GM23338 (cell line): ENCODE measurements around the gene CDX1. TPM values are rescaled to one million over a fixed set of nuclear protein-coding genes. Genes with fewer than 3 reads are reported as not detected.
A peak's percentile ranks its signal among the peaks of the same experiment; 100 is the strongest.

Experiments
- ATAC-seq: fragments of 200-7000 bp; cut with Tn5 transposase; 3 replicates; pipeline ENCODE4 v1.9.1; 2020
- DNase-seq: peaks from one replicate; pipeline ENCODE4 v3.0.0-alpha.2; 2015; ENCODE audit warnings: low spot score
- H2AFZ ChIP-seq: fragments of 200-600 bp; sonication (generic); 2 replicates; pipeline ENCODE4 v1.8.0; 2016; ENCODE audit warnings: antibody characterized with exemption, mild to moderate bottlenecking, moderate library complexity
- H3F3A ChIP-seq: fragments of 200-600 bp; sonication (generic); replicated peaks from 2 replicates; pipeline ENCODE4 v1.8.0; 2017; ENCODE audit warnings: antibody characterized with exemption, mixed run types, low read depth
- H3K27ac ChIP-seq: fragments of 200-600 bp; sonication (generic); 2 replicates; pipeline ENCODE4 v1.6.1; 2016; ENCODE audit warnings: low read depth
- H3K27me3 ChIP-seq: fragments of 200-600 bp; sonication (generic); 2 replicates; pipeline ENCODE4 v1.8.0; 2016; ENCODE audit warnings: mild to moderate bottlenecking, mixed run types, moderate library complexity; ENCODE audit not compliant: insufficient read depth
- H3K36me3 ChIP-seq: fragments of 200-600 bp; sonication (generic); 2 replicates; pipeline ENCODE4 v1.8.0; 2016; ENCODE audit warnings: mild to moderate bottlenecking; ENCODE audit not compliant: insufficient read depth
- H3K4me1 ChIP-seq: fragments of 200-600 bp; sonication (generic); 2 replicates; pipeline ENCODE4 v1.8.0; 2016; ENCODE audit warnings: mild to moderate bottlenecking, moderate library complexity; ENCODE audit not compliant: insufficient read depth
- H3K4me2 ChIP-seq: fragments of 200-600 bp; sonication (generic); 2 replicates; pipeline ENCODE4 v1.7.1; 2017; ENCODE audit warnings: mixed run types
- H3K4me3 ChIP-seq: fragments of 200-600 bp; sonication (generic); 2 replicates; pipeline ENCODE4 v1.6.1; 2016; ENCODE audit warnings: mixed run types
- H3K79me2 ChIP-seq: fragments of 200-600 bp; sonication (generic); replicated peaks from 2 replicates; pipeline ENCODE4 v1.8.0; 2017; ENCODE audit warnings: mild to moderate bottlenecking; ENCODE audit not compliant: insufficient read depth
- H3K9me2 ChIP-seq: fragments of 200-600 bp; sonication (generic); 2 replicates; pipeline ENCODE4 v1.8.0; 2017; ENCODE audit not compliant: insufficient read depth
- H4K20me1 ChIP-seq: fragments of 200-600 bp; sonication (generic); replicated peaks from 2 replicates; pipeline ENCODE4 v1.8.0; 2017; ENCODE audit warnings: mild to moderate bottlenecking; ENCODE audit not compliant: insufficient read depth
- H3K27ac Mint-ChIP-seq: 2 replicates; pipeline ENCODE4 v1.8.0; 2020; ENCODE audit warnings: inconsistent platforms, mild to moderate bottlenecking, moderate library complexity, mixed read lengths
- H3K27me3 Mint-ChIP-seq: 3 replicates; pipeline ENCODE4 v1.8.0; 2022; ENCODE audit warnings: low read depth, mild to moderate bottlenecking, moderate library complexity, mixed read lengths, inconsistent platforms; ENCODE audit not compliant: insufficient read depth, poor library complexity
- H3K36me3 Mint-ChIP-seq: 3 replicates; pipeline ENCODE4 v1.8.0; 2021; ENCODE audit warnings: low read depth, mild to moderate bottlenecking, inconsistent platforms, moderate library complexity, mixed read lengths
- H3K4me1 Mint-ChIP-seq: 3 replicates; pipeline ENCODE4 v1.8.0; 2020; ENCODE audit warnings: mild to moderate bottlenecking, inconsistent platforms, mixed read lengths
- H3K4me3 Mint-ChIP-seq: 3 replicates; pipeline ENCODE4 v1.8.0; 2021; ENCODE audit warnings: moderate library complexity, mild to moderate bottlenecking, inconsistent platforms, mixed read lengths
- H3K9me3 Mint-ChIP-seq: 3 replicates; pipeline ENCODE4 v1.8.0; 2020; ENCODE audit warnings: moderate library complexity, mild to moderate bottlenecking, inconsistent platforms, mixed read lengths
- EZH2phosphoT487 ChIP-seq: fragments of 200-600 bp; sonication (generic); IDR thresholded peaks from one replicate; pipeline ENCODE4 v1.8.1; 2018; ENCODE audit warnings: antibody characterized with exemption; ENCODE audit not compliant: unreplicated experiment
- JUNB ChIP-seq: IDR thresholded peaks from one replicate; pipeline ENCODE4 v1.6.1; 2016; ENCODE audit warnings: antibody characterized with exemption; ENCODE audit not compliant: unreplicated experiment
- NANOG ChIP-seq: IDR thresholded peaks from 2 replicates; pipeline ENCODE4 v1.6.1; 2016; ENCODE audit warnings: antibody characterized with exemption, borderline replicate concordance
- ZNF331 ChIP-seq: fragments of 250-450 bp; sonication (Bioruptor Pico); IDR thresholded peaks from 2 replicates; pipeline ENCODE4 v1.5.0; 2020; ENCODE audit warnings: low read depth, mild to moderate bottlenecking, moderate library complexity
- polyA plus RNA-seq: library from polyadenylated mRNA; unstranded; fragments of >200 nt; fragmentation: Nextera tagmentation; extraction: Ambion mirVana; gene quantifications from 2 replicates; pipeline ENCODE4 v1.2.1, GENCODE V29; 2016
- total RNA-seq: library from RNA; depleted of rRNA; stranded (reverse); fragments of >200 nt; shearing (Covaris generic); gene quantifications from 2 replicates; pipeline ENCODE4 v1.2.3, GENCODE V29; 2014
- TF ChIP-seq, protein P1 (sequence below): IDR thresholded peaks from one replicate; pipeline ENCODE4 v1.6.1; 2018; ENCODE audit warnings: antibody characterized with exemption; ENCODE audit not compliant: unreplicated experiment
- TF ChIP-seq, protein P2 (sequence below), 2 experiments: fragments of 200-600 bp in 1 of 2; sonication (generic) in 1 of 2; conservative IDR thresholded peaks; 2 replicates each; pipeline versions ENCODE4 v1.5.1 to v1.6.1; 2016 to 2017; ENCODE audit warnings: antibody characterized with exemption in 2 of 2, low read depth in 2 of 2, mild to moderate bottlenecking in 2 of 2, moderate library complexity in 1 of 2

Gene CDX1
- total and polyA plus RNA-seq, 2 experiments from 2014 or later = not detected

DNA sequence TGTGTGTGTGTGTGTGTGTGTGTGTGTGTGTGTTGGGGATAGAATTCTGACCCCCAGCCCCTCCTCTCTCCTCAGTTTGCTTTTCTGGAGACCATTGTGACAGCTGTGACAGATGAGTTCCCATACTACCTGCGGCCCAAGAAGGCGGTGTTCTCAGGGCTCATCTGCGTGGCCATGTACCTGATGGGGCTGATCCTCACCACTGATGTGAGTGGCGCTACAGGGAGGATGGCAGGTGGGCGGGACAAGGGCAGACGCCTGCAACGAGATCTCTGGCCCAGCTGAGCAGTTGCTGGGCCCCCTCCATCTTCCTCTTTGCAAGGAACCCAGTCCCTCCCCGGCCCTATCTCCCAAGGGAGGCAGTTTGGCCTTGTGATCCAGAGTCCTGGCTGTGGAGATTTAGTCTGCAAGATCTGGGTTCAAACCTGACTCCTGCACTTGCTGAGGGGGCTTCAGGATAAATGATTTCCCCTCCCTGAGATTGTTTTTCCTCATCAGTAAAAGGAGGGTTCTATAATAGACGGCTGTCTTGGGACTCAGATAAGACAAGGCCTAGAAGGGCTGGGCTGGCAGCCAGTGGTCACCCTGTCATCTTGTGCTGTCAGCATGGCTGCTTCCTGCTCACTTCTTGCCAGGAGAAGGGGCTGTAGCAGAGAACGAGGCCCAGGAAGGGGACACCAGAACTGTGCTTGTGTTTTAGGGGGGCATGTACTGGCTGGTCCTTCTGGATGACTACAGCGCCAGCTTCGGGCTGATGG lies 37.4 kb downstream of the CDX1 start:
- peak; percentile 16; the same call in 2 of the 3 replicates for ATAC-seq
- H3K27ac ChIP-seq = no peak overlapping the region

DNA sequence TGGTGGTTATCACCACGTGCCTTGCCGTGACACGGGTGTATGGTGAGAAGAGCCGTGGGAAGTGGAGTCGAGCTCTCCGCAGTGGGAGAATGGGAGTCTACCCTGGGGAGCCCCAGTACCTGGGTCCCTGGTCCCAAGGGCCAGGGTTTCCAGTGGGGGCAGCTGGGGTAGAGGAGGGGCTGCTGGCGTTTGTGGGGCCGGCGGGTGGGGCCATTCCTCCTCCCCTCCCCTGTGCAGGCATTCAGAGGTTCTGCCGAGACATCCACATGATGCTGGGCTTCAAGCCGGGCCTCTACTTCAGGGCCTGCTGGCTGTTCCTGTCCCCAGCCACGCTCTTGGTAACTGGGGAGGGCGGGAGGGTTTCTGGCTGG lies 38.0 kb downstream of the CDX1 start:
- peaks cover 6% of the 10 kb centered on the region for H3K27me3 Mint-ChIP-seq
- no peaks in the 10 kb centered on the region; the same call in 2 of the 3 replicates for H3K9me3 Mint-ChIP-seq
- no peaks in the 10 kb centered on the region for H3K36me3 ChIP-seq
- no peaks in the 10 kb centered on the region for H3K79me2 ChIP-seq
- H2AFZ ChIP-seq = no peak overlapping the region
- no peak overlapping the region for H3K4me3 Mint-ChIP-seq
- H4K20me1 ChIP-seq = no peaks in the 10 kb centered on the region
- peaks cover 23% of the 10 kb centered on the region for H3K4me1 Mint-ChIP-seq
- no peaks in the 10 kb centered on the region for H3K27me3 ChIP-seq
- no peak overlapping the region for H3K4me3 ChIP-seq
- TF ChIP-seq ZNF331 (CRISPR knock-in tag) = no peak
- no peak overlapping the region for H3K27ac ChIP-seq
- H3K4me2 ChIP-seq = no peak overlapping the region
- H3K4me1 ChIP-seq = no peaks in the 10 kb centered on the region; the same call in 1 of the 2 replicates
- no peaks in the 10 kb centered on the region; the same call in 2 of the 3 replicates for H3K36me3 Mint-ChIP-seq
- no peaks in the 10 kb centered on the region for H3F3A ChIP-seq
- H3K9me2 ChIP-seq = no peaks in the 10 kb centered on the region
- no peak for DNase-seq
- peak overlapping the region; percentile 51; the same call in 1 of the 2 replicates for H3K27ac Mint-ChIP-seq
- no peak for ATAC-seq

More for the DNA sequence above, 37.4 kb downstream of the CDX1 start:
- Mint-ChIP-seq H3K4me3 (no peak overlapping the region), H3K36me3 (no peaks in the 10 kb centered on the region; the same call in 2 of the 3 replicates), H3K27me3 (peaks cover 2% of the 10 kb centered on the region), H3K9me3 (no peaks in the 10 kb centered on the region; the same call in 2 of the 3 replicates), H3K4me1 (peaks cover 19% of the 10 kb centered on the region), H3K27ac (peak overlapping the region; percentile 51; the same call in 1 of the 2 replicates)
- no peak for DNase-seq
- Histone ChIP-seq H3F3A (no peaks in the 10 kb centered on the region), H3K79me2 (no peaks in the 10 kb centered on the region), H3K9me2 (no peaks in the 10 kb centered on the region), H3K4me3 (no peak overlapping the region), H4K20me1 (no peaks in the 10 kb centered on the region), H3K27me3 (no peaks in the 10 kb centered on the region), H3K36me3 (no peaks in the 10 kb centered on the region), H3K4me1 (no peaks in the 10 kb centered on the region; the same call in 1 of the 2 replicates), H3K4me2 (no peak overlapping the region), H2AFZ (no peak overlapping the region)
- no peak for TF ChIP-seq EZH2phosphoT487
- no peak for TF ChIP-seq JUNB
- TF ChIP-seq, protein P1, sequence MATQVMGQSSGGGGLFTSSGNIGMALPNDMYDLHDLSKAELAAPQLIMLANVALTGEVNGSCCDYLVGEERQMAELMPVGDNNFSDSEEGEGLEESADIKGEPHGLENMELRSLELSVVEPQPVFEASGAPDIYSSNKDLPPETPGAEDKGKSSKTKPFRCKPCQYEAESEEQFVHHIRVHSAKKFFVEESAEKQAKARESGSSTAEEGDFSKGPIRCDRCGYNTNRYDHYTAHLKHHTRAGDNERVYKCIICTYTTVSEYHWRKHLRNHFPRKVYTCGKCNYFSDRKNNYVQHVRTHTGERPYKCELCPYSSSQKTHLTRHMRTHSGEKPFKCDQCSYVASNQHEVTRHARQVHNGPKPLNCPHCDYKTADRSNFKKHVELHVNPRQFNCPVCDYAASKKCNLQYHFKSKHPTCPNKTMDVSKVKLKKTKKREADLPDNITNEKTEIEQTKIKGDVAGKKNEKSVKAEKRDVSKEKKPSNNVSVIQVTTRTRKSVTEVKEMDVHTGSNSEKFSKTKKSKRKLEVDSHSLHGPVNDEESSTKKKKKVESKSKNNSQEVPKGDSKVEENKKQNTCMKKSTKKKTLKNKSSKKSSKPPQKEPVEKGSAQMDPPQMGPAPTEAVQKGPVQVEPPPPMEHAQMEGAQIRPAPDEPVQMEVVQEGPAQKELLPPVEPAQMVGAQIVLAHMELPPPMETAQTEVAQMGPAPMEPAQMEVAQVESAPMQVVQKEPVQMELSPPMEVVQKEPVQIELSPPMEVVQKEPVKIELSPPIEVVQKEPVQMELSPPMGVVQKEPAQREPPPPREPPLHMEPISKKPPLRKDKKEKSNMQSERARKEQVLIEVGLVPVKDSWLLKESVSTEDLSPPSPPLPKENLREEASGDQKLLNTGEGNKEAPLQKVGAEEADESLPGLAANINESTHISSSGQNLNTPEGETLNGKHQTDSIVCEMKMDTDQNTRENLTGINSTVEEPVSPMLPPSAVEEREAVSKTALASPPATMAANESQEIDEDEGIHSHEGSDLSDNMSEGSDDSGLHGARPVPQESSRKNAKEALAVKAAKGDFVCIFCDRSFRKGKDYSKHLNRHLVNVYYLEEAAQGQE = no peak
- TF ChIP-seq, protein P2, sequence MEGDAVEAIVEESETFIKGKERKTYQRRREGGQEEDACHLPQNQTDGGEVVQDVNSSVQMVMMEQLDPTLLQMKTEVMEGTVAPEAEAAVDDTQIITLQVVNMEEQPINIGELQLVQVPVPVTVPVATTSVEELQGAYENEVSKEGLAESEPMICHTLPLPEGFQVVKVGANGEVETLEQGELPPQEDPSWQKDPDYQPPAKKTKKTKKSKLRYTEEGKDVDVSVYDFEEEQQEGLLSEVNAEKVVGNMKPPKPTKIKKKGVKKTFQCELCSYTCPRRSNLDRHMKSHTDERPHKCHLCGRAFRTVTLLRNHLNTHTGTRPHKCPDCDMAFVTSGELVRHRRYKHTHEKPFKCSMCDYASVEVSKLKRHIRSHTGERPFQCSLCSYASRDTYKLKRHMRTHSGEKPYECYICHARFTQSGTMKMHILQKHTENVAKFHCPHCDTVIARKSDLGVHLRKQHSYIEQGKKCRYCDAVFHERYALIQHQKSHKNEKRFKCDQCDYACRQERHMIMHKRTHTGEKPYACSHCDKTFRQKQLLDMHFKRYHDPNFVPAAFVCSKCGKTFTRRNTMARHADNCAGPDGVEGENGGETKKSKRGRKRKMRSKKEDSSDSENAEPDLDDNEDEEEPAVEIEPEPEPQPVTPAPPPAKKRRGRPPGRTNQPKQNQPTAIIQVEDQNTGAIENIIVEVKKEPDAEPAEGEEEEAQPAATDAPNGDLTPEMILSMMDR (conservative IDR thresholded peaks at IDR 0.05; ENCODE audit: low read depth in 2 of 2) = no peak
- no peak for TF ChIP-seq NANOG
